AG08395 (cell line): Measurements from ENCODE around the gene PCSK9.
A peak's percentile ranks its signal among the peaks of the same experiment; 100 is the strongest.

Experiments used
- DNase-seq: peaks from one replicate; pipeline ENCODE4 v3.0.0; 2012; ENCODE audit warnings: mixed read lengths, low spot score

Gene PCSK9

GRCh38 chr1:55039342-55040082, at the start of gene PCSK9:
TSS of gene PCSK9 (plus strand) at chr1:55039548. CDS start at chr1:55039838, 290 bp downstream.
- peak; percentile 50 for DNase-seq

- DNase-seq: peak; percentile 10
Observed at GRCh38 chr1:54989968-54990810, 49.2 kb upstream of the PCSK9 start.

GRCh38 chr1:54990916-54991315, 48.4 kb upstream of the PCSK9 start:
- DNase-seq: no peak

- DNase-seq: no peak
Observed at GRCh38 chr1:54991939-54992338, 47.4 kb upstream of the PCSK9 start.

- DNase-seq: no peak
Observed at GRCh38 chr1:54993140-54993539, 46.2 kb upstream of the PCSK9 start.

DNA sequence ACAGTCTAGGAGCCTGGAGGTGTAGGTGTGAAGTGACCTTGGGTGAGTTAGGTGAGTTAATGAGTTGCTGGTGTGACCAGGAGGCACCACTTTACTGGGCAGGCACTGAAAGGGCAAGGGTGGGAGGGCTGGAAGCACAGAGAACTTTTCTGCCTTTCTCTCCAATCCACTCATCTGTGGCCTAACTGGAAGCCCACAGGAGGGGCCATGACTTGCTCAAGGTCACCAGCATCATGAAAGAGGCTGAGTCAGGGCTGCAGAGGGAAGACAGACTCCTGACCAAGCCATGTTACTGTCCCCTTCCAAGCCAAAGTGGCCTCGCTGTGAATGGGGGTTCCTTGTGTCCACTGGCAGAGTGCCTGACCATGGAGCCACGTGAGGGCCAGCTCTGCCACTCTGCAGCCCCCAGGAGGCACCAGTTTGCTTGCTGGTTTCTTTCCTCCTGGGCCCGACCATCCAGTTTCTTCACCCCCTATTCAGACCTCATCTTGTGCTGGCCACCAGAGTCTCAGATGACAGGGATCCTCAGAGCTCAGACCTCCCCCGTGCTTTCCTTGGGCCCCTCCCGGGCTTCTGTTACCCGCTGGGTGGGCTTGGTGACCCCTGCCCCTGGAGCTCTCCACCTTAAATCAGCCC, 44.9 kb upstream of the PCSK9 start:
- DNase-seq: no peak

- no peak for DNase-seq
Observed at GRCh38 chr1:54995013-54995760, 44.2 kb upstream of the PCSK9 start.

DNA sequence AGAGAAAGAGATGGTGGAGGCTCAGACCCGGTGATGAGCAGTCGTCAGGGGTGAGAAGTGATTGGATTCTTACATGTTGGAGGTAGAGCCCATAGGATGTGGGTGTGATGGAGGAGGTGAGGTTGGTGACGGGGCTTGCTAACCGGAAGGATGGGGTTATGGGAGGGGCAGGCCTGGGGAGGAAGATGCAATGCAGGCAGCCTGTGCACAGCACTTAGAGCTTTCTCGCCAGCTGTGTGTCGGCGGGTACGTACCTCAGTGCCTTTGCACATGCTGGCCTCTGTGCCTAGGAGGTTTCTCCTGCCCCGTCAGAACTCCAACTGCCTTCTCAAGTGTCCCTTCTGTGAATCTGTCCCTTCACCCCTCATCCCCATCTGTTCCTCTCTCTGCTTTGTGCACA, 43.5 kb upstream of the PCSK9 start:
- no peak for DNase-seq

DNA sequence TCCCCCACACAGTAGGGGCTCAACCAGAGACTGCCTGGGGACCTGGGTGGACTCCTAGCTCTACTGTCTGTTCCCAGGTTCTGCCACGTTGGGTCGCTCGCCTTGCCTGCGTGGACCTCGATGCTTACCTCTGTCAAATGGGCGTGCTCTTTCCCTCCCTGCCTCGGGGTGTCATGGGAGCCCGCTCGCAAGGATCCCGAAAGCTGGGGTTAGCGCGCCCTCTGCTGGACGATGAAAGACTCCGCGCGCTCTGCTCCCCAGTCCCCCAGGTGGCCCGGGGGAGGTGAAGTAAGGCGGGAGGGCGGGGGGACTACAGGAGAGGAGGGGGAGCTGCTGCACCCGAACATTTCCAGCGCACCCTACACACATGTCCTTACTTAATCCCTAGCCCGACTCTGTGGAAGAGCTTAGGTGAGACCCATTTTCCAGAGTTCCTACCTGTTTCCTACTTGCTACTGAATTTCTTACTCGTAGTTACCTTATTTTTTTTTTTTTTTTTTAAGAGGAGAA, 42.9 kb upstream of the PCSK9 start:
- DNase-seq: peak; percentile 89

DNA sequence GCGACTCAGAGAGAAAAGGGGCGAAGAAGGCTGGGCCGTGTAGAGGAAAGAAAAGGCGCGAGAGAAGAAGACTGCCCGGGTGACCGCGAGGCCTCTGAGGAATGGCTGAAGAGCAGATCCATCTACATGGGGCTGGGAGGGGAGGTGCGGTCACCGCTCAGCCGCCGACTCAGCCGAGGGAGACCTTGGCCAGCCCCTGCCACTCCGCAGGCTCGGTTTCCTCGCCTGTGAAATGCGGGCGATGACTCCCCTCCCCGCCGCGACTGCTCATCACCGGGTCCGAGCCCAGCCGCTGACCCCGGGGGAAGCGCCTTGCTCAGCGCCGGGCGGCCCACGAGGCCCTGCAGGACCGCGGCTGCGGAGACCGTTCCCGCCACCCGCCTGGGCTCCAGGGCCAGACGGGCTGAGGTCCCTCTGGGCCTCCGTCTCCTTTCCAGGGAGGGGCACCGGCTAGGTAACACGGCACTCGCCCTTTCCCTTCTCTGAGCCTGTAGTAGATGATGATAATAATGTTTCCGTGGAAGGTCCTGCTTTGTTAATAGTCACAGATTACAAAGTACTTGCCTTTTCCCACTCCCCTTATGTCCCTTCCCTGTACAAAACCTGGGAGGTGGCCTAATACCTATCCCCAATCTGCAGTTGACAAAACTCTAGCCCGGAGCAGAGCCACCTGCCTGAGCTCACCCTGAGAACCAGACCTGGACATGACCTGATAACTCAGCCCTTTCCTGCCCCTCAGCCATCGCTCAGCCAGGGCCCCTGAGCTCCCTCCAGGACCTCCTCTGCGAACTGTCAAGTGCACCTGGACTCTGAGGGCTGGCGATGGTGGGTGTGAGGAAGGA, 42.3 kb upstream of the PCSK9 start:
- DNase-seq: no peak

- no peak for DNase-seq
Observed at GRCh38 chr1:54997711-54997986, 41.7 kb upstream of the PCSK9 start.

DNA sequence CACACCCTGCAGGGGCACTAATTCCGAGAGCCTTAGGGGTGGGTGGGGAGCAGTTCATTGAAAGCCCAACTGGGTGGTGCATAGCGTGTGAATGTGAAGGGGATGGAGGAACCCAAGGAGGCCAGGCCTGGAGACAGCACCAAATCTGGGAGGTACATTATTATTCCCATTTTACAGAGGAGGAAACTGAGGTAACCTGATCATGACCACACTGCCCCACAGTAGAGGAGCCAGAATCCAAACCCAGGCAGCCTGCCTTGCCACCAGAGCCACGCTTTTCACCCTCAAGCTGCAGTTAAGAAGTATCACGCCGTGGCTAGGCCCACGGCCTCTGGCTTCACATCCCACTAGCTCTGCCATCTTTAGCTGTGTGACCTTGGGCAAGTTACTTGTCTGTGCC, 41.2 kb upstream of the PCSK9 start:
- DNase-seq: no peak

DNA sequence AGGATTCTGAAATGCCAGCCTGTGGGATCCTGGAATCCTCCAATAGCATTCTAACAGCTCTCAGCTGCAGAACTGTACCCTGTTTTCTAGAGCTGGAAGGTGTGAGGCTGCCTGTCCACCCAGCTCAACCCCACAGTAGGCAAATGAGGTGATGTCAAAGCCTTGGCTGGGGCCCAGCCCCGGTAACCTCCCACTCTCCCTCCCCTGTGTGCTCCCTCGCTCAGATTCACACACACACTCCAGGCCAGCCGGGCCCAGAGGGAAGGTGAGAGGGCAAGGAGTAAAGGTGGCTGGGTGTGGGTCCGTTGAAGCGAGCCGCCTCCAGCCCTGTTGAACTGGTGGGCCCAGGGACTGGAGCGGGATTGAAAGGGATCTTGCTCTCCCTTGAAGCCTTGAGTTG, 40.7 kb upstream of the PCSK9 start, which contains the start of gene BSND:
TSS of gene BSND (plus strand) at position 257 of the 400 bp plus-strand sequence. CDS start 254 bp downstream, outside the sequence.
- DNase-seq: no peak

- DNase-seq: no peak
Observed at GRCh38 chr1:55000110-55001085, 39.0 kb upstream of the PCSK9 start.

DNA sequence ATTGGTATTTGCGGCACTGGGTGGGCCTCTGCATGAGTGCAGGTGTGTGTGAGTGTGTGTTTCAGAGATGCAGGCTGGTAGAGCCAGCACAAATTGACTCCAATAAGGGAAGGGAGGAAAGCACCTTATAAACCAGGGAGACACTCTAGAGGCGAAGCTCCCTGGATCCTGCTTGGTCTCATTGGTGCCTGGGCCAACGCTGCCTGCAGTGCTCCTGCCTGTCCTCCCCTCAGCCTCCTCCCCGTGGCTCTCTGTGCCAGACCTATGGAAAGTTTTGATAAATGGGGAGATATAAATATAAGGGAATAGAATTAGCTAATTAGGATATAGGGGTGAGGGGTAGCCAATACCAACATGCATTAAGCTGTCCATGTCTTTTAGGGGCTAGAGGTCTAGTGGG, 38.0 kb upstream of the PCSK9 start:
- no peak for DNase-seq

- no peak for DNase-seq
Observed at GRCh38 chr1:55002686-55003085, 36.7 kb upstream of the PCSK9 start.

DNA sequence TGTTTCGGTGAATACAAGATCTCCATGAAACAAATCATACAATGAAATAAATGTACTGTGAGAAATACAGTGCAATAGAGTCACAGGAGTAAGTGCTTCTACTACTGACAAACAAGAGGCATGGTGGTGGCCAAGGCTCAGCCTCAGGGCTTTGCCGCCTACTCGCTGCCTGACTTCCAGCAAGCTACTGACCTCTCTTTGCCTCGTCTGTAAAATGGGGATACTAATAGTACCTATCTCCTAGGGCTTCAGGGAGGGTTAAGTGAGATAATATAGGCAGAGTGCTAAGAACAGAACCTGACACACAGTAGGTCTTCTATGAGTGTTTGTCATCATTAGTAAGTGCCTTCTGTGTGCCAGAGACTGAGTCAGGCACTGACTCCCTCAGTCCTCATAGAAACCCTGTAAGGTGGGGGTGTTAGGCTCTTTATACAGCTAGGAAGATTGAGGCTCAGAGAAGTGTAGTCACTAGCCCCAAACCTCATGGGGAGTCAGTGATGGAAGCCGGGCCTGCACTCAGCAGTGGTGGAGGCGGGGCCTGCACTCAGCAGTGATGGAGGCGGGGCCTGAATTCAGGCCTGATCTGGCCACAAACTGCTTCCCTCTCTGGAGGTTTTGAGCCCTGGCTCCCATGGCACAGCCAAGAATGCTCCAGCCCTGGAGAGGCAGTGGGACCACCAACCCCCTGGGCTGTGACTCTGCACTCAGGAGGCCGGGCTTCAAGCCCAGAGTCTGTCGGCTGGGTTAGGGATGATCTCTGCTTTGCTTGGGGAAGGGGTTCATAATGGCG, 33.8 kb upstream of the PCSK9 start:
- DNase-seq: no peak

DNA sequence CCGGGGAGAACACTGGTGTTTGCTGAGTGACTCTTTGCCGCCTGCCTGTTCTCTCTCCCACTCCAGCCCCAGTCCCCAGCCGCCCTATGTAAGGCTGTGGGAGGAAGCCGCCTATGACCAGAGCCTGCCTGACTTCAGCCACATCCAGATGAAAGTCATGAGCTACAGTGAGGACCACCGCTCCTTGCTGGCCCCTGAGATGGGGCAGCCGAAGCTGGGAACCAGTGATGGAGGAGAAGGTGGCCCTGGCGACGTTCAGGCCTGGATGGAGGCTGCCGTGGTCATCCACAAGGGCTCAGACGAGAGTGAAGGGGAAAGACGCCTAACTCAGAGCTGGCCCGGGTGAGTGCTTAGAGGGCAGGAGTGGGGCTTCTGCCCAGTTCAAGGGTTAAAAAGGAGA, 32.4 kb upstream of the PCSK9 start:
- DNase-seq: no peak

- peak; percentile 87 for DNase-seq
Observed at GRCh38 chr1:55007625-55008024, 31.7 kb upstream of the PCSK9 start.
